Measurements from ENCODE around the gene HIVEP3.

HIVEP3 gene

DNA sequence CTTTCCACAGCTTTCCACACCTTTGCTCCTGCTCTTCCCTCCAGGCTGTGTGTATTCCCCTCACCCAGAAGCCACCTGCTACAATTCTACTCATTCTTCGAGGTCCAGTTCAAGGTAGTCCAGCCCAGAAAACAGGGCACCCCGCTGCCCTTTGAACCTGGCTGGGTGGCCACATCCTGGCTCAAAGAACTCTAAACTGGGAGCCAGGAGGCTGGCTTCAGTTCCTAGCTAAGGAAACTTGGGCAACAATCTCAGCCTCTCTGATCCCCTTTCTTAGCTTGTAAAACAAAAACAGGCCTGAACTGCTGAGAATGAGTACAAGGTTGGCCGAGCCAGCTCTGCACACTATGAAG, 438.9 kb downstream of the HIVEP3 start:
- Histone ChIP-seq H3K9ac (ENCODE audit: low read depth, low read length, poor library complexity, severe bottlenecking) (no peak overlapping the region), H3K4me2 (ENCODE audit: low read depth, low read length, poor library complexity, severe bottlenecking) (no peak overlapping the region), H4K20me1 (ENCODE audit: insufficient read depth, low read length, poor library complexity, severe bottlenecking) (no peaks in the 10 kb centered on the region), H2AFZ (ENCODE audit: low read length) (no peak overlapping the region), H3K36me3 (ENCODE audit: insufficient read depth, low read length) (no peaks in the 10 kb centered on the region), H3K9me3 (ENCODE audit: insufficient read depth, low read depth, low read length) (no peaks in the 10 kb centered on the region), H3K4me1 (ENCODE audit: insufficient read depth, low read length, poor library complexity, severe bottlenecking) (peaks cover 7% of the 10 kb centered on the region), H3K4me3 (ENCODE audit: low read length, poor library complexity, severe bottlenecking) (no peak overlapping the region), H3F3A (ENCODE audit: low read depth) (no peaks in the 10 kb centered on the region), H3K27me3 (ENCODE audit: insufficient read depth, low read length, poor library complexity, severe bottlenecking) (no peaks in the 10 kb centered on the region), H3K79me2 (ENCODE audit: insufficient read depth, low read length) (no peaks in the 10 kb centered on the region), H3K9me2 (replicated peaks; ENCODE audit: low read depth, low read length) (no peaks in the 10 kb centered on the region)
- TF ChIP-seq, protein P1, sequence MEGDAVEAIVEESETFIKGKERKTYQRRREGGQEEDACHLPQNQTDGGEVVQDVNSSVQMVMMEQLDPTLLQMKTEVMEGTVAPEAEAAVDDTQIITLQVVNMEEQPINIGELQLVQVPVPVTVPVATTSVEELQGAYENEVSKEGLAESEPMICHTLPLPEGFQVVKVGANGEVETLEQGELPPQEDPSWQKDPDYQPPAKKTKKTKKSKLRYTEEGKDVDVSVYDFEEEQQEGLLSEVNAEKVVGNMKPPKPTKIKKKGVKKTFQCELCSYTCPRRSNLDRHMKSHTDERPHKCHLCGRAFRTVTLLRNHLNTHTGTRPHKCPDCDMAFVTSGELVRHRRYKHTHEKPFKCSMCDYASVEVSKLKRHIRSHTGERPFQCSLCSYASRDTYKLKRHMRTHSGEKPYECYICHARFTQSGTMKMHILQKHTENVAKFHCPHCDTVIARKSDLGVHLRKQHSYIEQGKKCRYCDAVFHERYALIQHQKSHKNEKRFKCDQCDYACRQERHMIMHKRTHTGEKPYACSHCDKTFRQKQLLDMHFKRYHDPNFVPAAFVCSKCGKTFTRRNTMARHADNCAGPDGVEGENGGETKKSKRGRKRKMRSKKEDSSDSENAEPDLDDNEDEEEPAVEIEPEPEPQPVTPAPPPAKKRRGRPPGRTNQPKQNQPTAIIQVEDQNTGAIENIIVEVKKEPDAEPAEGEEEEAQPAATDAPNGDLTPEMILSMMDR (conservative IDR thresholded peaks at IDR 0.05; ENCODE audit: low read length) = no peak
- no peak for TF ChIP-seq EZH2phosphoT487 (IDR thresholded peaks at IDR 0.05; ENCODE audit: borderline replicate concordance)

DNA sequence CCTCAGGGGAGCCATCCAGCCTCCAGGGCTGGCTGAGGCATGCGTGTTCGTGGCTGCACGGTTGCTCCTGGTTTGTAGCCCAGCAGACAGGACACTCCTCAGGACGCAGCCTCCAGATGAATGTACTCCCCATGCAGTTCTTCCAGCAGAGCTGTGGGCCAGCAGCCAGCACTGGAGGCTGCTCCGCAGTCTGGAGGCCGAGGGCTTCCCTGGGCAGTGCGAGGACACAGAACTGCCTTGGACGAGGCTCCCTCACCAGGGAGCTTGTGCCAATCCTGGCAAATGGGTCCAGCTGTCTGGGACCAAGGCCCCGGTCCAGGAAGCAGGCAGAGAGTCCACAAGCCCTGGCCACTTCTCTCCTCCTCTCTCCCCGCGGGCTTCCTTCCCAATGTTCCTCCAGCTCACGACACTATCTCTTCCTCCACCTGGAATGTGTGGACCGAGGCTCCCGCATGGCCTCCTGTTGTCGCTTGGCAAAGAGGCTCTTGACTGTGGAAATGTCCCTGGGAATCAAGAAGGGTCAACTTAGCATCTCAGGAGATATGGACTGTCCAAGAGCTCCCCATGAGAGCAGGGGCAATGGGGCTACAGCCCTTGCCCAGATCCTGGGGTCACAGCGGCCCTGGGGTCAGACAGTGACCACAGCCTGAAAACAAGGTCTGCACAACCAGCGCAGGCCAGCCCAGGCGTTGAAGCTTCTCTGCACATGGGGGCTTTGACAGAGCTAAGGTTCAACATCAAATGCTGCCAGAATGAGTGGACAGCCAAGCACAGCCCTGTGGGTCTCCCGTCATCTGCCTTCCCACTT, 439.5 kb downstream of the HIVEP3 start:
- Histone ChIP-seq H3K36me3 (ENCODE audit: insufficient read depth, low read length) (no peaks in the 10 kb centered on the region), H3K9ac (ENCODE audit: low read depth, low read length, poor library complexity, severe bottlenecking) (no peak overlapping the region), H3K9me2 (replicated peaks; ENCODE audit: low read depth, low read length) (no peaks in the 10 kb centered on the region), H3K4me3 (ENCODE audit: low read length, poor library complexity, severe bottlenecking) (no peak overlapping the region), H3K4me2 (ENCODE audit: low read depth, low read length, poor library complexity, severe bottlenecking) (no peak overlapping the region), H3F3A (ENCODE audit: low read depth) (no peaks in the 10 kb centered on the region), H3K27me3 (ENCODE audit: insufficient read depth, low read length, poor library complexity, severe bottlenecking) (no peaks in the 10 kb centered on the region), H3K9me3 (ENCODE audit: insufficient read depth, low read depth, low read length) (no peaks in the 10 kb centered on the region), H3K4me1 (ENCODE audit: insufficient read depth, low read length, poor library complexity, severe bottlenecking) (peaks cover 7% of the 10 kb centered on the region), H3K79me2 (ENCODE audit: insufficient read depth, low read length) (no peaks in the 10 kb centered on the region), H2AFZ (ENCODE audit: low read length) (no peak overlapping the region), H4K20me1 (ENCODE audit: insufficient read depth, low read length, poor library complexity, severe bottlenecking) (no peaks in the 10 kb centered on the region)
- TF ChIP-seq EZH2phosphoT487 (IDR thresholded peaks at IDR 0.05; ENCODE audit: borderline replicate concordance) = no peak

- no peaks in the 10 kb centered on the region for H3K9me3 ChIP-seq (ENCODE audit: insufficient read depth, low read depth, low read length)
- H2AFZ ChIP-seq (ENCODE audit: low read length) = no peak overlapping the region
- no peaks in the 10 kb centered on the region for H3K9me2 ChIP-seq (replicated peaks; ENCODE audit: low read depth, low read length)
- no peak overlapping the region for H3K4me2 ChIP-seq (ENCODE audit: low read depth, low read length, poor library complexity, severe bottlenecking)
- H3F3A ChIP-seq (ENCODE audit: low read depth) = no peaks in the 10 kb centered on the region
- TF ChIP-seq, protein P1 (conservative IDR thresholded peaks at IDR 0.05; ENCODE audit: low read length) = no peak
- no peak for TF ChIP-seq EZH2phosphoT487 (IDR thresholded peaks at IDR 0.05; ENCODE audit: borderline replicate concordance)
- H3K4me3 ChIP-seq (ENCODE audit: low read length, poor library complexity, severe bottlenecking) = no peak overlapping the region
- H3K4me1 ChIP-seq (ENCODE audit: insufficient read depth, low read length, poor library complexity, severe bottlenecking) = peaks cover 7% of the 10 kb centered on the region
- H3K9ac ChIP-seq (ENCODE audit: low read depth, low read length, poor library complexity, severe bottlenecking) = no peak overlapping the region
- H4K20me1 ChIP-seq (ENCODE audit: insufficient read depth, low read length, poor library complexity, severe bottlenecking) = no peaks in the 10 kb centered on the region
- H3K36me3 ChIP-seq (ENCODE audit: insufficient read depth, low read length) = no peaks in the 10 kb centered on the region
- no peaks in the 10 kb centered on the region for H3K79me2 ChIP-seq (ENCODE audit: insufficient read depth, low read length)
- H3K27me3 ChIP-seq (ENCODE audit: insufficient read depth, low read length, poor library complexity, severe bottlenecking) = no peaks in the 10 kb centered on the region
Observed at GRCh38 chr1:41478118-41478748, 440.5 kb downstream of the HIVEP3 start.

Measured in Loucy (cell line).